Ishikawa (cell line): ENCODE measurements around the gene SPSB4.

Source experiments
- CEBPB ChIP-seq: IDR thresholded peaks from 2 replicates; pipeline ENCODE4 v1.6.1; 2012
- RAD21 ChIP-seq: IDR thresholded peaks from 2 replicates; pipeline ENCODE4 v1.6.1; 2012; ENCODE audit warnings: low read depth
- YY1 ChIP-seq: IDR thresholded peaks from 2 replicates; pipeline ENCODE4 v1.6.1; 2012; ENCODE audit warnings: low read depth

DNA sequence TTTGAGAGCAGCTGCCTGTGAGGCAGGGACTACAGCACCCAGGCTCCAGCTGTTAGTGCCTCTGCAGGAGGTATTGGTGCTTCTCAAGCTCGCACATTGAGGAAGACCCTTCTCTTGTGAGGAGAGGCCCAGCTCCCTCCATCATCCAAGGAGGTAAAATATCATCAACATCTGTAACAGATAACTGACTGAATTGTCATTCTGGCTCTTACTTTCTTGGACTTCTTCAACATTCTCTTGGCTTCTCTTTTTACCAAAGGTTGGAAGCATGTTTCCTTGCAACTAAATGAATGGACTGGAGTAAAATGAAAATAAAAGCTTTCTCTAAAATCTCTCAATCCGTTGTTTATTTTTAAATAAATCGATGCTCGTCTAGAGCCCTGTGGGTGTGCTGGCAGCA is 127.4 kb downstream of the SPSB4 start:
- TF ChIP-seq RAD21, result no peak
- no peak for TF ChIP-seq CEBPB
- no peak for TF ChIP-seq YY1
